Smooth muscle cell (in vitro differentiated cells): Measurements from ENCODE around the gene EMILIN1. TPM values are rescaled to one million over a fixed set of nuclear protein-coding genes. Genes with fewer than 3 reads are reported as not detected.

ENCODE experiments used
- DNase-seq: peaks from one replicate; lab custom pipeline; 2025; ENCODE audit not compliant: unreplicated experiment; lab: John Stamatoyannopoulos, UW
- H2AFZ ChIP-seq: fragments of 200-600 bp; sonication (generic); 2 replicates; pipeline ENCODE4 v1.6.0; 2016; ENCODE audit warnings: antibody characterized with exemption, low read depth, mild to moderate bottlenecking
- H3F3A ChIP-seq: fragments of 200-600 bp; sonication (generic); 2 replicates; pipeline ENCODE4 v1.6.0; 2017; ENCODE audit warnings: antibody characterized with exemption, low read depth
- H3K27ac ChIP-seq: fragments of 200-600 bp; sonication (generic); 2 replicates; pipeline ENCODE4 v1.5.1; 2016; ENCODE audit warnings: low read depth, mild to moderate bottlenecking
- H3K27me3 ChIP-seq: fragments of 200-600 bp; sonication (generic); 2 replicates; pipeline ENCODE4 v1.6.1; 2016; ENCODE audit warnings: low read depth, mild to moderate bottlenecking
- H3K36me3 ChIP-seq: fragments of 200-600 bp; sonication (generic); 2 replicates; pipeline ENCODE4 v1.5.1; 2016; ENCODE audit warnings: low read depth
- H3K4me1 ChIP-seq: fragments of 200-600 bp; sonication (generic); 2 replicates; pipeline ENCODE4 v1.5.1; 2016; ENCODE audit warnings: low read depth
- H3K4me2 ChIP-seq: fragments of 200-600 bp; sonication (generic); 2 replicates; pipeline ENCODE4 v1.6.0; 2016; ENCODE audit warnings: mild to moderate bottlenecking
- H3K4me3 ChIP-seq: fragments of 200-600 bp; sonication (generic); 2 replicates; pipeline ENCODE4 v1.5.1; 2016; ENCODE audit warnings: mild to moderate bottlenecking
- H3K79me2 ChIP-seq: fragments of 200-600 bp; sonication (generic); 2 replicates; pipeline ENCODE4 v1.6.0; 2016; ENCODE audit warnings: low read depth, mild to moderate bottlenecking
- H3K9ac ChIP-seq: fragments of 200-600 bp; sonication (generic); 2 replicates; pipeline ENCODE4 v1.6.0; 2016; ENCODE audit warnings: low read depth
- H3K9me3 ChIP-seq: fragments of 200-600 bp; sonication (generic); replicated peaks from 2 replicates; pipeline ENCODE4 v1.5.1; 2016; ENCODE audit warnings: low read depth
- H4K20me1 ChIP-seq: fragments of 200-600 bp; sonication (generic); 2 replicates; pipeline ENCODE4 v1.6.0; 2016; ENCODE audit warnings: low read depth
- WGBS: methylation state at CpG from one replicate; pipeline ENCODE4 v1.1.7; 2016; ENCODE audit warnings: low lambda C conversion rate; 5-methylcytosine and 5-hydroxymethylcytosine counted together
- polyA plus RNA-seq: library from polyadenylated mRNA; unstranded; fragments of >200 nt; fragmentation: Nextera tagmentation; extraction: Ambion mirVana; gene quantifications from 2 replicates; pipeline ENCODE4 v1.2.1, GENCODE V29; 2016
- total RNA-seq: library from RNA; depleted of rRNA; stranded (reverse); fragments of >200 nt; gene quantifications from 2 replicates; pipeline ENCODE4 v1.2.3, GENCODE V29; 2014
- TF ChIP-seq, protein P1 (sequence below): fragments of 200-600 bp; sonication (generic); IDR thresholded peaks from 2 replicates; pipeline ENCODE4 v1.5.1; 2017; ENCODE audit warnings: borderline replicate concordance, mild to moderate bottlenecking, antibody characterized with exemption; ENCODE audit not compliant: insufficient read depth, poor library complexity, severe bottlenecking

The EMILIN1 gene
- total and polyA plus RNA-seq, 2 experiments from 2014 or later: 111 to 518 TPM

DNA sequence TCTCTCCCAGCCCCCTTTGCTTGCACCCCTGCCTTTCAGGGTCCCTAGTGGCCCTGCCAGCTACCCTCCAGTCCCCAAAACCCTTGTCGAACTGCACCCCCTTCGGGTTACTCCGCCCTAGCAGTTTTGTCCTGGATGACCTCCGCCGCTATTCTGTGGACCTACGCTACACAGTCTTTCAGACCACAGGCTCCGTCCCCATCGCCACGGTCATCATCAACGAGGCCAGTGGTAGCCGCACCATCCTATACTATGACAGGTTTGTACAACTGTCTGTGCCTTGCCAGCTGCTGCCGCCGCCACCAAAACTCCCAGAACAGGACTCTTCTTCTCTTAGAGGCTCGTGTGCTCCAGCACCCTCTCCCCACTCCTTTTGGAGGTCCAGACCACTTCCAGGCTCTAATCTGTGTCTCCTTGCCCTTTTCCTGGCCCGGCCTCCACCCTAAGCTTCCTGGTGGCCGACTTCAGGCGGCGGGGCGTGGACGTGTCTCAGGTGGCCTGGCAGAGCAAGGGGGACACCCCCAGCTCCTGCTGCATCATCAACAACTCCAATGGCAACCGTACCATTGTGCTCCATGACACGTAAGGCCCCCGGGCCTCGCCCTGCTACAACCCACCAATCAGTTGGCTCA lies 16.1 kb downstream of the EMILIN1 start:
- no peak for DNase-seq
- Histone ChIP-seq H3K4me1 (no peaks in the 10 kb centered on the region), H3K9ac (no peak overlapping the region), H3F3A (no peaks in the 10 kb centered on the region), H3K79me2 (no peaks in the 10 kb centered on the region), H3K27me3 (no peaks in the 10 kb centered on the region), H4K20me1 (no peaks in the 10 kb centered on the region), H3K4me3 (no peak overlapping the region), H3K9me3 (no peaks in the 10 kb centered on the region), H2AFZ (no peak overlapping the region), H3K36me3 (no peaks in the 10 kb centered on the region), H3K27ac (no peak overlapping the region), H3K4me2 (no peak overlapping the region)
- TF ChIP-seq, protein P1, sequence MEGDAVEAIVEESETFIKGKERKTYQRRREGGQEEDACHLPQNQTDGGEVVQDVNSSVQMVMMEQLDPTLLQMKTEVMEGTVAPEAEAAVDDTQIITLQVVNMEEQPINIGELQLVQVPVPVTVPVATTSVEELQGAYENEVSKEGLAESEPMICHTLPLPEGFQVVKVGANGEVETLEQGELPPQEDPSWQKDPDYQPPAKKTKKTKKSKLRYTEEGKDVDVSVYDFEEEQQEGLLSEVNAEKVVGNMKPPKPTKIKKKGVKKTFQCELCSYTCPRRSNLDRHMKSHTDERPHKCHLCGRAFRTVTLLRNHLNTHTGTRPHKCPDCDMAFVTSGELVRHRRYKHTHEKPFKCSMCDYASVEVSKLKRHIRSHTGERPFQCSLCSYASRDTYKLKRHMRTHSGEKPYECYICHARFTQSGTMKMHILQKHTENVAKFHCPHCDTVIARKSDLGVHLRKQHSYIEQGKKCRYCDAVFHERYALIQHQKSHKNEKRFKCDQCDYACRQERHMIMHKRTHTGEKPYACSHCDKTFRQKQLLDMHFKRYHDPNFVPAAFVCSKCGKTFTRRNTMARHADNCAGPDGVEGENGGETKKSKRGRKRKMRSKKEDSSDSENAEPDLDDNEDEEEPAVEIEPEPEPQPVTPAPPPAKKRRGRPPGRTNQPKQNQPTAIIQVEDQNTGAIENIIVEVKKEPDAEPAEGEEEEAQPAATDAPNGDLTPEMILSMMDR: no peak
- WGBS: 95% methylated on average over 24 of the region's 24 CpGs

DNA sequence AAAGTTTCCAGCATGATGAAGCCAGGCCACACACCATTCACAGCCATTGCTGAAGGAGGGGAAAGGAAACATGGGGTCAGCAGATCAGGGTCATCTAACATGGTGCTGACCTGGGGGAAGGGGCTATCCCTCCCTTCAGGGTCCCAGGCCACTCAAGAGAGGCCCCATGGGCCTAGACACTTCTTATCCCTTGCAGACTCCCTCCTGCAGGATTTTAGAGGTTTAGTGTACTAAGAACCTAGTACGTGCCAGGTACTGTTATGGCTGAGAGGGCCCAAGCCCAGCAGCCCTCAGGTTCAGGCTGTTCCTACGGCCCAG lies 17.0 kb downstream of the EMILIN1 start:
- H3K4me3 ChIP-seq: no peak overlapping the region
- H4K20me1 ChIP-seq: no peaks in the 10 kb centered on the region
- H3K4me1 ChIP-seq: no peaks in the 10 kb centered on the region
- TF ChIP-seq, protein P1: no peak
- DNase-seq: no peak
- H3F3A ChIP-seq: no peaks in the 10 kb centered on the region
- no peaks in the 10 kb centered on the region for H3K36me3 ChIP-seq
- no peak overlapping the region for H3K9ac ChIP-seq
- H3K27me3 ChIP-seq: no peaks in the 10 kb centered on the region
- H3K4me2 ChIP-seq: no peak overlapping the region
- no peak overlapping the region for H3K27ac ChIP-seq
- H3K79me2 ChIP-seq: no peaks in the 10 kb centered on the region
- no peaks in the 10 kb centered on the region for H3K9me3 ChIP-seq
- no peak overlapping the region for H2AFZ ChIP-seq
- WGBS: 93% methylated on average over 2 of the region's 2 CpGs

DNA sequence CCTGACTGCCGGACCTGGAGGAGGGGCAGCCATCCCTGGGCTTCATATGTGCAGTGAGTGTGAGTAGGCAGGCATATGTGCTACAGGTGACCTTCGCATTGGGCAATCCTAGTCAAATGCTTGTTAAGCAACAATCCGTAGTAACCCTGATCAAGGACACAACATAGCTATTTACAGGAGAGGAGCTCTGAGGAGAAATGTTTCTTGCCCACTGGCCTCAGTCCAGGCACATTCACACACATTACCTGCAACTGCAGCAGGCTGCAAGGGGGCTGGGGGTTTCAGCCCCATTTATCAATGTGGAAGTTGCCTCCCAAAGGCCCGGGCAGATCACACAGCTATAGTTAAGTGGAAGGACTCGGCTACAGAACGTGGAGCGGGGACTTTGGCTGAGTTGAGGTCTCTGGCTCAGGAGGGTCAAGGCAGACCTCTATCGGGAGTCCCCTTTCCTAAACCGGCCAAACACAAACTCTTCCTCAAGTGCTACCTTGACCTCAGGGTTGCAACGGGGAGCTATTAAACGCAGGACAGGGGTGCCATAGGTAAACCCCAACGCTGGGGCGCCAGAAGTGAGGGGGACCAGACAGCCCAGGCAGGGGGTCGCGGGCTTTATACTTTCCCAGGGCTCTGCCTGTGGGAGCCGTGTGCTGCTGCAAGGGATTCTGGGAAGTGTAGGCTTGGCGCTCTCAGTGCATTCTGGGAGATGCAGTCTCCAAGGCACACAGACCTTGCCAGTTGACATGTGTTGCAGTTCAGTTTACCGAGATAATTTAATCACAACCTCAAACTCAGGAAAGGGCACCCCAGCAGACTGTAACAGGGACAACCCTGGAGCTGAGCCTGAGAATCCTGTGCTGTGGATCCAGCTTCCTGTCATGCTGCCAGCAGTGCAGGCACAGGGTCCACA lies 17.6 kb downstream of the EMILIN1 start:
- no peaks in the 10 kb centered on the region for H3F3A ChIP-seq
- H3K4me1 ChIP-seq: no peaks in the 10 kb centered on the region
- peak overlapping the region; percentile 93 for H2AFZ ChIP-seq
- H3K4me2 ChIP-seq: peak overlapping the region; percentile 90
- H4K20me1 ChIP-seq: no peaks in the 10 kb centered on the region
- H3K9ac ChIP-seq: no peak overlapping the region
- 38% methylated on average over 18 of the region's 18 CpGs for WGBS
- H3K9me3 ChIP-seq: no peaks in the 10 kb centered on the region
- no peak overlapping the region for H3K27ac ChIP-seq
- no peaks in the 10 kb centered on the region for H3K27me3 ChIP-seq
- H3K36me3 ChIP-seq: no peaks in the 10 kb centered on the region
- DNase-seq: no peak
- peak overlapping the region; percentile 44 for H3K4me3 ChIP-seq
- H3K79me2 ChIP-seq: no peaks in the 10 kb centered on the region
- TF ChIP-seq, protein P1: no peak
